Measurements from ENCODE around the gene IFNA1.

Gene IFNA1

DNA sequence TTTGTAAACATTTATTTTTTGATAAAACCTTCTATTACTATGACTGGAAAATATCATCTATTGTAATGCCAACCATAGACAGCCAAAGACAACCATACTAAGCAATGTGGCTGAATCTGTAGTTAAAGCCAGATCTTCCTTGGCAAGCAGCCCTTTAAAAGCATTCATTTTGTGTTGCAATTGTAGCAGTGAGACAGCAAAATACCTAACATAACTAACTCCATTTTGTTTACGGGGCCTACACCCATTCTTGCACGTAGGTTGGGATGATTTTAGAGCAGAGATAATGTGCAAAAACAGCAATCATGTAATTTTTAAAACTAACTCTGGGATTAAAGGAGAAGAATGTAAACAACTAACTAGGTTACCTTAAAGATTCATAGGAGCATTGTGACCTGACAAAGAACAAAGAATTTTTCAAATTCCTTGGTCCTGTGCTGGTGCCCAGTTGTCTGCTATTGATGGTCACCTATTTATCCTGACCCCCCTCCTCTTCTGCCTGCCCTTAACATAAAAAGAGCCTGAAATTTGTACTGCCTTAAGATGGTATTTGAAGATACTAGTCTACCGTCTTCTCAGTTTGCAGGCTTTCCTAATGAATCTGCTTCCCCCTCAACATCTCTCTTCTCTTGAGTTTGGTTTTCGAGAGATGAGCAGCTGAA is 10.6 kb downstream of the IFNA1 start:
- DNase-seq, result no peak

DNA sequence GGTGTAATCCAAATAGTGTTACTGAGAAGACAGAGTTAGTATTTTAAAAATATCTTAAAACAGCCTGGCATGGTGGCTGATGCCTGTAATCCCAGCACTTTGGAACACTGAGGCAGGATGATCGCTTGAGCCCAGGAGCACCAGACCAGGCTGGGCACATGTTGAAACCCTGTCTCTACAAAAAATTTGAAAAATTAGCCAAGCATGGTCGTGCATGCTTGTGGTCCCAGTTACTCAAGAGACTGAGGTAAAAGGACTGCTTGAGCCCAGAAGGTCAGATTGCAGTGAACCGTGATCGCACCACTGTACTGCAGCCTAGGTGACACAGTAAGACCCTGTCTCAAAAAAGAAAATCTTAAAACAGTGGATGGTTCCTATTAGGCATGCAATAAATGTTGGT is 12.4 kb downstream of the IFNA1 start:
- no peak for DNase-seq

DNA sequence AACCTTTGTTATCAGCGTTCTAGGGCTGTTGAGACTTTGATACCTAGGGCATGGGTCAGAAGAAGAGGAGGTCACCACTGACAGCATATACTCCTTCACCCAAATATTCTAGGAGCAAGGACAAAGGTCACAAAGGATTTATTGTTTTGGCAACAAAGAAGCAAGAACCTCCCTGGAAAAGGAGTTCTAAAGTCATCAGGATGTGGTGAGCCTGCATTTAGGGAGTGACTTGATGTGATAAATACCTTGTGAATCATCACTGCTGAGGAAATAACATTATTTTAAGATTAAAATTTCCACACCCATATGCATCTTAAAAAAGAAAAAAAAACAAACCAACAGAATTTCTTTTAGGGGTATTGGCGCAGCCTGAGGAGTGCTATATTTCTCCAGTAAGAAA is 13.9 kb downstream of the IFNA1 start:
- DNase-seq, result no peak

DNA sequence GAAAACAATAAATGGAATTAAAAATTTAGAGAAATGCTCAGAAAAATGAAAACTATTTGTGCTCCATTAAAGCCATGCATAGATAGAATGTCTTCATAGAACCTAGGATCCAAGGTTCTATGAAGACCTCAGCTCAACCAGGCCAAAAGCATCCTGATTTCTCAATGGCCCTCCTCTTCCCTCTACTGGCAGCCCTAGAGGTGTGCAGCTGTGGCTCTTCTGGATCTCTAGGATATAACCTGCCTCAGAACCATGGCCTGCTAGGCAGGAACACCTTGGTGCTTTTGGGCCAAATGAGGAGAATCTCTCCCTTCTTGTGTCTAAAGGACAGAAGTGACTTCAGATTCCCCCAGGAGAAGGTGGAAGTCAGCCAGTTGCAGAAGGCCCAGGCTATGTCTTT is 15.1 kb downstream of the IFNA1 start:
- DNase-seq, result peak; percentile 30

DNA sequence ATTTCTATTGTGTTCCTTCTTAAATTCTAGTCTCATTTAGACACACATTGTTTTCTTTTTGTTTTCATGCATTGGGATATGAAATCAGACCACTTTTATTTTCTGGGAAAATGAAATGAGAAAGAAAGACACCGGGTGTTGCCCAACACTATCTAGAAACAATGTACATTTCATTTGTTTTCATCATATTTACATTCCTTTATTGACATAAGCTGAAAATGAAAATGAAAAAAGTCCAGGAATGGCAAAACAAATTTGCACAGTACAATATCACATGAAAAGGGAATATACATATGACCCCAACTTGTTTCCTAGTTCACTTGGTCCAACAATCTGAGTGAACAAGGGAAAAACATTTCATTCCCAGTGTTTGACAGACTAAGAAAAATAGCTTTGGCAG is 21.1 kb downstream of the IFNA1 start:
- no peak for DNase-seq

DNA sequence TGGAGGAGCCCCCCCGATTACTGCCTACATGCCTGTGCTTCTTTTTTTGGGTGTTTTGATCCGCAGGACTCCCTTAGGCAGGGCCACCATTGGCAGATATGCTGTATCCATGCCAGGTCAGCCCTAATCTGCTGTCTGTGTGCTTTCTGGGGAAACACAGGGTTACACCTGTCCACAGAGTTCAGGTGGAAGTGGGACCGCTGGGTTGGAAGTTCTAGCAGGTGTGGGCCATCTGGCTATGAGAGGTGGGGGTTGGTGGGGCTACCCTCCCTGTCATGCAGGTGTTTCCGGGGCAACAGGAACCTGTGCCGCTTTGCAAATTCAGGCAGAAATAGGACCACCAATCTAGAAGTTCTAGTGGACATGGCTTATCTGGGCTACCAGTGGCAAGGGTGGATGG is 24.9 kb downstream of the IFNA1 start:
- no peak for DNase-seq

DNA sequence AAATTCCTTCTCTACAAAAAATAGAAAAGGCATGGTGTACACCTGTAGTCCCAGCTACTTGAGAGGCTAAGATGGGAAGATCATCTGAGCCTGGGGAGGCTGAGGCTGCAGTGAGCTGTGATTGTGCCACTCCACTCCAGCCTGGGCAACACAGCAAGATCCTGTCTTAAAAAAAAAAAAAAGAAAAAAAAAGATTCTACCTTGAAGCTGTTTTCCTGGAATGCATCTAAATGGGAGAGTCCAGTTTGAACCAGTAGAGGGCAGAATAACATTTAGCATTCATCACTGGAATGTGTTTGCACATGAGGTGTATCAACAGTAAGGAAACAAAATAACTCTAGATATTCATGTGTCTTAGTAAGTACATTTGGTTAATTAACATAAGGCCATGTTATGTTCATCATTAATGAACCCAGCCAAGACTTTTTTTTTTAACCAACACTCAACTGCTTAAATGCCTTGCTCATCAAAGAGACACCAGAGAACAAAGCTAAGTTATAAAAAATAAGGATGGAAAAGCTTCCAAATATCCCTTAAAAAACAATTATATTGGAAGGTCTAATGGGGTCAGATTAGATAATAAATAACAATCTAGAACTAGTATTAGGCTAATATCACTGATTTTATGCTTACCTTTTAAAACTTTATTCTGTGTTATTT is 25.8 kb downstream of the IFNA1 start:
- peak; percentile 65 for DNase-seq

DNA sequence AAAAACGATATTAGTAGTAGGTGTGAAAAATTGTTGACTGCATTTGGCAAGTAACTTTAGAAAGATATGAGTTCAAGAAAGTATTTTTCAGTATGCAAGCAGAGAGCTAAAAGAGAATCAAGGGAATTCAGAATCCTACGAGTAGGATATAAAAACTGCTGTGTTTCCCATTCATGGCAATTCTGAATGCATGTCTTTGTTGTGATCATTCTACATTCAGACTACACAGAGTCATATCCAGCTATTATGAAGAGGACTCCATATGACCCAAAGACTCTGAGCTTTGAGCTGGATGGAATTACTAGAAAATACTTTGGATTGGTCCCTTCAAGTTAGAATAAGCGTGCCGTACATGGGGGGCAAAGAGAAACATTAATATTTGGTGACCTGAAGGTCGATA is 29.9 kb downstream of the IFNA1 start:
- no peak for DNase-seq

DNA sequence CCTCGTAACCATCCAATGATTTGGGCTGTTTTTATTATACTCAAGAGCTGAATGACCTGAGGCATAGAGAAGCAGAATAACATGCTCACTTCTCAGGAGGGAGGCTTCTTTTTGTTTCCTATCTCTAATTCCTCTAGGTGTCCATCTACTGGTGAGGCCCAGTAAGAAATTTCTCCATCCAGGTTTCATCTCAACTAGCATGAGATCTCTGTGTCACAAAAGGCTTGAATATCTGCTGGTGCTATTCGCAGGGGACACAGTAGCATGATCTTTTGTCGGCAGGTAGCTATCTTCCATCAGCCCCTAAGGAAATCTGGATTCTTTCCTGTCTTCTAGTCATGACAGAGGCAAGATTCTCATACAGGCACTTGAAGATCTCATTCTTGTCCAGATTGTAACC is 33.0 kb downstream of the IFNA1 start:
- no peak for DNase-seq

DNA sequence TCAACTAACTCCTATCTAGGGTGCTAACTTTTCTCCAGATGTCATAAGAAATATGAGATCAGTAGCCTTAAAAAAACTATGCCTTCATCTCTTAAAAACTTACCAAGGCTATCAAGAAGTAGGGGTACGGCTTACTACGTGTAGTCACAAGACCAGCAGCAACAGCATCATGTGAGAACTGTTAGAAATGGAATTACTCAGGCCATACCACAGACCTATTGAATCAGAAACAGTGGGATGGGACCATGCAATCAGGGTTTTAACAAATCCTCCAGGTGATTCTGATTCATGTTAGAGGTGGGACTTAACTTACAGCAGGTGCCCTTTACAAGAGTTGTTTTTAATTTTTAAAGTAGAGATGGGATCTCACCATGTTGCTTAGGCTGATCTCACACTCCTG is 37.2 kb downstream of the IFNA1 start:
- DNase-seq, result no peak

DNA sequence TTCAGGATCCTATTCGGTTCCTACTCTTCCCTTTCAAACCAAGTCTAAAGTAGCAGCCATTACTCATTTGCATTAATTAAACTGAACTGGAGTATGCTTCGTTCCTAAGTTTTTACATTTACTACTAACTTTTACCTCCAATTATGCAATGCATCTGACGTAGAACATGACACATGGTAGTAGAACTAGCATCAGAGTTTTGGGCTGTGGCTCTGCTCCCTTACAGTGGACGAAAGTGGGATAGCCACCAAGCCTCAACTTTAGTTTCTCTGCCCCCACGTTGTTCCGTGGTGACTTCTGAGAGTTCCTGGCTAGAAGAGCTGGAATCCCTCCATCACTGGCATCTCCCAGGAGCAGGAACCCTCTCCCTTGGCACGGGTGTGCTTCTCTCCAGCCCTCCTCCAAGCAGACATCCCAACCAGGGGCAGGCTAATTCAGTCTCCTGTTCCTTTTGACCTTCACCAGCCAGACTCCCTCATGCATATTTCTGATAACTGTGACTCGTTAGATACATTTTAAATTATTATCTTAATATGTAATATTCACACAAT is 39.0 kb downstream of the IFNA1 start:
- DNase-seq, result no peak

DNA sequence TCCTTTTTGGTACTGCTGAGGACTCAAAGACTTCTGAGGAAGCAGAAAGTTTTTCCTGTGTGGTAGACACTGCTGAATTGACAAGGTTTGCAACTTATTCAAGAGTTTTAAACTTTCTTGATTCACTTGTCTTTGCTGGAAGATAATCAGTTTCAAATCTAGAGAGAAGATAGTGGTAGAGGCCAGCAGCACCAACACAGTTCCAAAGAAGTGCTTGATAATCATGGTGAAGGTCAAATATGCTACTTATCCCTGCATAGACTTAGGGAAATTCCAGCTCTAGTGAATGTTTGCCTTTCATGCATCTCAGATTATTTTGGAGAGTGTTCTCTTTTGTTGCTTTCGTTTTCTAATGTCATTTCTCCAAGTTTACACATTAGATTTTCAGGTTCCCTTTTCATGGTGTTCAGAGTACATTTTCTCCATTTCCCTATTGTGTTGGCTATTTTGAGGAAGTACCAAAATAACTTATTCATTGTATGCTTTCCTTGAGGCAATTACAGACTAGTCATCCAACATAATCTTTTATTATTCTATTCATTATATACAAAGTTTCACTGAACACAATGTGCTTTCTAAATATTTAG is 41.3 kb downstream of the IFNA1 start:
- no peak for DNase-seq

DNA sequence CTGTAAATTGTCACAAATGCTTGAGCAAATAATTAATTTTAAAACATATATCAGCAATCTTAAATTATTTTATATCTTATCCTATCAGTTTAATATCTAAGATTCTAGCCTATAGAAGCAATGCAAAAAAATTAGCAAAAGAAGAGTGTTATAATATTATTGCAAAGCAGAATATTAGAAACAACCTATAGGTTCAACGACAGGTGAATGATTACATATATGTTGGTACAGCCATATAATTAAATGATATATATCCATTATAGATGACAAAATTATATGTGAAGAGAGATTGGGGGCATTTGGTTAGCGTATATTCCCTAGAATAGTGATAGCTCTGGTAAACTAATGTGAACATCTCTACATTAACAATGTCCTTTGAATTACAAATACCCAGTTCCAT is 42.0 kb downstream of the IFNA1 start, which contains the start of gene IFNE:
Gene IFNE, minus strand, starts transcription at position 101 of the 400 bp plus-strand sequence. CDS start 619 bp downstream, outside the sequence.
- no peak for DNase-seq
